NCI-H2107 (cell line): ENCODE data around the gene STK11IP.
A peak's percentile ranks its signal among the peaks of the same experiment; 100 is the strongest.

Experiments used
- DNase-seq: peaks from one replicate; lab custom pipeline; 2025; lab: John Stamatoyannopoulos, UW

STK11IP gene

DNA sequence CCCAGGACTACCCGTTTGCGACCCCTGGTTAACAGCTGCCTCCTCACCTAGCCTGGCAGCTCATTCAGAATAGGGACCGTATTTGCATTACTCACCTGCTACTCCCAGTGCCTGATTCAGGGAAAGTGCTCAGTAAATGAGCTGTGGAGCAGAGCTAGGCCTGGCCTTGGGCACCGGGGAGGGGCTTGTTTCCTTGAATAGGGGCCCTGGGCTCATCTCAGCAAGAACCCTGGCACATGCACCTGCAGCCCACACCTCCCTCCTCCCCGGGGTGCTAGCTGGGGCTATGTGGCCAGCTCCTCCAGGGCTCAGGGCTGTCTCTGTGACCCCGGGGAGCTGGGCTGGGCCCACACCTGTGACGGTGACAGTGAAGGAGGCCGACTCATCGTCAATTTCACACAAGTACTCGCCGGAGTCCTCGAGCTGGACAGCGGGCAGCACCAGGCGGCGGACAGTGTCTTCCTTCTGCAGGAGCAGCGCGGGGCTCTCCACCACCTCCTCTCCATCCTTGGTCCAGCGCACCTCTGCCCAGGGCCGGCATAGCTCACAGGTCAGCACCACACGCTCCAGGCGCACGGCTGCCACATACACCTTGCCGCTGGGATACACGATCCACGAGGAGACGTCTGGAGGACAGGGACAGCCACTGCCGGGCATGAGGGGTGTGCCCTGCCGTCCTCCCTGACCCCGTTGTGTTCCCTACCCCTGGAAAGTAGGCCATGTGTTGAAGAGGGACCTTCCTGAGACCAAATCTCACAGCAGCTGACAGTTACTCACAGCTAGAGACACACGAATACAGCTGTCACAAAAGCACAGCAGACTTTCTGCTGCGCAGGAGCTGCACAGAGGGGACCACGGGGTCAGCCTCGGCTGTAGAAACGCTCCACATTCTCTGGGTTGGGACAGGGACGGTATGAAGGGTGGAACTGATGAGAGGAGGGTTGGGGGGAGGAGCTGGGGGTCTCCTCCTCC is 35.3 kb upstream of the STK11IP start:
- DNase-seq, result no peak

DNA sequence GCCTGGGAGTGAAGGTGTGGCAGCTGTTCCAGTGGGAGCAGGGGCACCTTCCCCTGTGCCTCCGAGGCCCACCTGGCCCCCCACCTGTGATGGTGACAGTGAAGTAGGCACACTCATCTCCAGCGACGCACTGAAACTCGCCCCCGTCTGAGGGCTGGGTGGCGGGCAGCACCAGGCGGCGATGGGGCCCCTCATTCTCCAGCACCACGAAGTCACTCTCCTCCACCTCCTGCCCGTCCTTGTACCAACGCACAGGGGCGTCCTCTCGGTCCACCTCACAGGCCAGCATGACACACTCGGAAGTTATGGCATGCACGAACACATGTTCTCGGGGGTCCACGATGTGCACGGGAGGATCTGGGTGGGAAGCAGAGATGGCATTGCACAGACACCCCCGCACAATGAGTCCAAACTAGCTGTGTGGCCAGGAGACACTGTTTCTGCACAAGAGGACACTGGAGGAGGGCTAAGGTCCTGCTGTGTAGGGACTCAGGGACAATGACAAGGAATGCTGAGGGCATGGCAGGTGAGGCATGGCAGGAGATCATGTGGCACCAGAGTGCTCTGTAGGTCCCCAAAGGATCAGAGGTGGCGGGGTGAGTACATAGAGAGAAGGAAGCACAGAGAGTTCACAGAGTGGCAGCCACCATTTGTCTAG is 34.3 kb upstream of the STK11IP start:
- DNase-seq, result no peak

DNA sequence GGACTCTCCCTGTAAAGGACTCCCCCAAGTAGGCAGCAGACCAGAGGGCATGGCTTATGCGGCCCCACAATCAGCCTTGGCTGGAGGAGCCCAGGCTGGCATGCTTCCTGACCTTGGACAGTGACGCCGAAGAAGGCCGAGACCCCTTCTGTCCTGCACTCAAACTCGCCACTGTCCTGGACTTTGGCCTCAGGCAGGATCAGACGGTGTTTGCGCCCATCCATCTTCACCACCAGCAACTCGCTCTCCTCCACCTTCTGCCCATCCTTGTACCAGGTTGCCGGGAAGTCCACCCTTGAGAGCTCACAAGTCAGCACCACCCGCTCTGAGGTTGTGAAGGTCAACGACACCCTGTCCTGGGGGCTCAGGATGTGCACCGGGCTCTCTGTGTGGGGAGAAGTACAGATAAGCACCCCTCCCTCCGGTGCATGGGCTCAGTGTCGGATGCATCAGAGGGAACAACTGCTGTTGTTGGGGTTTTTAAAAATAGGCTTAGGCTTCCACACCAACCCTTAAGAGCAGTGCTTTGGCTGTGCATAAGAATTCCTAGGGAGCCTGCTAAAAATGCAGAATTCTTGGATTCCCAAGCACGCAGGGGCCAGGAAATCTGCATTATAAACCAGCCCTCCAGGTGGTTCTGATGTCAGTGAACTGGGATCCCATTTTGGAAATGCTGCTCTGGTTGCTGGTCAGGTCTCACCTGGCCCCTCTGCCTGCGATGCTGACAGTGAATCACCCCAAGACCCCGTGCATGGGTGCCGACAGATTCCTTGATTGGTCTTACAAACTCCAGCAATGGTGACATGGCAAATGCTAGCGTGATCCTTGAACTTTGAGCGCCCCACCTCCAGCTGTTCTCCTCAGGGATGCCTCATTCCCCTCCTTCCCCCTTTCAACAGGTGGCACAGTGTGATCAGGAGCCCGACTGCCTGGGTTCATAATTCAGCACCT is 32.3 kb upstream of the STK11IP start:
- no peak for DNase-seq

DNA sequence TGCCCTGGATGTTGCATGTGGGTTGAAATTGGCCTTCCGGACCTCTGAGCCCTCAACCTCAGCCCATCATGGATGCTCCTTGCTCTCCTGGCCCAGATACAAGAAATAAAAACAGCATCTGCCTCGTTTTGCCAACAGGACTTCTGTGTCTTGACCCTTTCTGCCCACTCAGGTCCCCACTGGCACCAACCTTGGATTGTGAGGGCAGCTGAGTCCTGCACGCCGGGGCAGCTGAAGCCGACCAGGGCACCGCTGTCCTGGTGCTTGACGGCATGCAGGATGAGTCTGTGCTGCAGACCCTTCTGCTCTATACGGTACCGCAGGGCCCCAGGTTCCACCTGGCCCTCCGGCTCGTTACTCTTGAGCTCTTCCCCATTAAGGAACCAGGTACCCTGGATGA is 31.0 kb upstream of the STK11IP start:
- no peak for DNase-seq

DNA sequence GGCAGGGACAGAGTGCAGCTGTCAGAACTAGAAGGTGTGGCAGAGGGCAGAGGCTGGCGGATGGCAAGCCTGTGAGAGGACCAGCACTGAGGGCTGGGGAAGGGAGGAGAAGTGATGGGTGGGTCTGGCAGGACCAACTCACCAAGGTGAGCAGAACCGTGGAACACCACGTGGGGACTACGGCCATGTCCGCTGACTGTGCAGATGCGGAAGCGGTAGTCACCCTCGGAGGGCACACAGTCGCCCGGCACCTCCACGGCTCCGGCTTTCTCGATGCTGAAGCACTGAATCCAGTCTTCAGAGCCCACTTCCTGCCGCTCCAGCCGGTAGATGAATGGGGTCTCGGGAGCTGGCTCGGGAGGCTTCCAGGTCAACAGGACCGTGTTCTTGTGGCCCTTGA is 30.5 kb upstream of the STK11IP start:
- no peak for DNase-seq

DNA sequence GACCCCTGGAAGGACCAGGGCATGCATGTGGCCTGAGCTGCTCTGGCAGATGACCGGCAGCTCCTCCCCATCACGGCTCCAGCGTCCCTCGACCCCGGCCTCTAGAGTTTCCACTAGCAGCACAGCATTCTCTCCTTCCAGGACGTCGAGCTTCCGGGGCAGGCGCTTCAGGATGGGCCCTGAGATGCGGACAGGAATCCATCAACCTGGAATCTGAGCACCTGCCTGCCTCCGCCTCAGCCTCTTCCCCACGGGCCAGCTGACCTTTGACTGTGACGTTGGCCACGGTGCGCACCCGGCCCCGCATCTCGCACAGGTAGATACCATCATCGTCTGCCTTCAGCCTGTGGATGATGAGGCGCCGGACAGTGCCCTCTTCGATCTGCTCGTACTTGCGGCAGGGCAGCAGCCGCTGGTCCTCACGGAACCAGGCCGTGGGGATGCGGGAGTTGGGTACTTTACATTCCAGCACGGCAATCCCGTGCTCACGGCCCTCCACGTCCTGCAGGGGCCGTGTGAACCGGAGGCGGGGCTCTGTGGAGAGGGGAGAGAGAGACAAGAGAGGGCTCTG is 29.8 kb upstream of the STK11IP start:
- DNase-seq, result no peak

DNA sequence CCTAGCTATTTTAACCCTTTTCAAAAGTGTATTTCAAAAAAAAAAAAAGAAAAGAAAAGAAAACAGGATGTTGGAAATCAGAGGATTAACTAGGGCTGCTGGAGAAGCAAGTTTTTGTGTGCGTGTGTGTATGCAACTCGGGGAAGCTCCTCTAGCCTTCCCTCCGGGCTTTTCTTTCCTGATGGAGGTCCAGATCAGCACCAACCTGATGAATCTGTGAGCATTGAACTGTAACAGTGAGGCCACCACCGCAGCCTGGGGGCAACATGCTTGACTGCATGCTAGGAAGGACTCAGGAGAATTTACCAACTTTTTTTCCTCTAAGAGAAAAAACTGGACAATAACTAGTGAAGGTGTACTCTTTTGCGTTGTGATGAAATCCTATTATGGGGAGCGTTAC is 28.6 kb upstream of the STK11IP start:
- no peak for DNase-seq

DNA sequence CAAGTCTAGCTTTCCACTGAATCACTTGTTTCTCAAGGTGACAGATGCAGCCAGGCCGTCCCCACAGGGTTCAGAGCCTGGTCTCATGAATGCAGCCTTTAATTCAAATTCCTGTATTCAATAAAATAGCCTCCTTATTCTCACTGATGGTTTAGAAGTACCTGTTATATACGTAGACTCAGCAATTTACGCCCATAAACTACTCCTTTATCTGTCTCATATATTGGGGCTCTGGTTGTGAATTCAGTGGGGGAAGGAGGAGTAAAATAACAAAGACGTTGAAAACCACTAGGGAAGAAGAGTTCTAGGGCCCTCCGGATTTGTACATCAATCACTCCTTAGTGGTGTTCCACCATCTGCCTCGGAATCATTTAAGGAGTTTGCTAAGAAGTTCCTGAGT is 28.0 kb upstream of the STK11IP start:
- no peak for DNase-seq

DNA sequence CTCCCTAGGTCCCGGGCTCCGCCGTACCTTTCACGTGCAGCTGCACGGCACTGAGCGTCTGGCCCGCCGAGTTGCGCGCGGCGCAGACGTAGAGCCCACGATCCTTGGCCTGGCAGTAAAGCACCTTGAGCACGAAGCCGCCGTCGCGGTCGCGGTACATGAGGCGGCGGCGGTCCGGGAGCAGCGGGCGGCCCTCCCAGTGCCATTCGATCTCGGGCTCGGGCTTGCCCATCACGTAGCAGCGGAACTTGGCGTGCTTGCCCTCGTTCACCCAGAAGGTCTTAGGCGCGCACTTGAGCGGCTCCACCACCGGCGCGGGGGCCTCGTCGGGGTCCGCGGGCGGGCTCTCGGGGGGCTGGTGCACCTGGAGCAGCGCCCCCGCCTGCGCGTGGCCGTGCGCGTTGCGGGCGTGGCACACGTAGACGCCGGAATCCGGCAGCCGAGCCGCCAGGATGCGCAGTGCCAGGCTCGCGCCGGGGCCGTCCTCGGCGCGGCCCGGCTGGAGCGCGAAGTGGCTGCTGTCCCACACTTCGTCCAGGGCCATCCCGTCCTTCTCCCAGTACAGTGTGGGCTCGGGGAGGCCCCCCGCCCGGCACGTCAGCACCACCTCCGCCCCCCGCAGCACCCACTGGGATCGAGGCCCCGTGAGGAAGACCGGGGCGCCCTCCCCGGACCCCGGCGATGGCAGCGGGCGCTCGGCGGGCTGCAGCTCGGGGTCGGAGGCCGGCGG is 27.3 kb upstream of the STK11IP start:
- no peak for DNase-seq

DNA sequence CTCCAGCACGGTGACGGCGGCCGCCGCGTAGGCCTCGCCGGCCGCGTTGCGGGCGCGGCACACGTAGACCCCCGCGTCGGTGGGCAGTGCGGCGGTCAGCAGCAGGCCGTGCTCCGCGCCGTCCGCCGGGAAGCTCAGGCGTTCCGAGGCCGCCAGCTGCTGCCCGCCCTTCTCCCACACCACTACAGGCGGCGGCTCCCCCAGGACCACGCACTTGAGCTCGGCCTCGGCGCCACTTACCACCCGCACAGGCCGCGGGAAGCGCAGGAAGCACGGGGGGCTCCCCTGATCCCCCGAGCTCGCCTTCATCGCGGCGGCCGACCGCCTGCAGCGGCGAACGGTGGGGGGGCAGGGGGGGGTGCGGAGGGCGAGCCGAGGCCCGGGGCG is 26.7 kb upstream of the STK11IP start:
- DNase-seq, result no peak

DNA sequence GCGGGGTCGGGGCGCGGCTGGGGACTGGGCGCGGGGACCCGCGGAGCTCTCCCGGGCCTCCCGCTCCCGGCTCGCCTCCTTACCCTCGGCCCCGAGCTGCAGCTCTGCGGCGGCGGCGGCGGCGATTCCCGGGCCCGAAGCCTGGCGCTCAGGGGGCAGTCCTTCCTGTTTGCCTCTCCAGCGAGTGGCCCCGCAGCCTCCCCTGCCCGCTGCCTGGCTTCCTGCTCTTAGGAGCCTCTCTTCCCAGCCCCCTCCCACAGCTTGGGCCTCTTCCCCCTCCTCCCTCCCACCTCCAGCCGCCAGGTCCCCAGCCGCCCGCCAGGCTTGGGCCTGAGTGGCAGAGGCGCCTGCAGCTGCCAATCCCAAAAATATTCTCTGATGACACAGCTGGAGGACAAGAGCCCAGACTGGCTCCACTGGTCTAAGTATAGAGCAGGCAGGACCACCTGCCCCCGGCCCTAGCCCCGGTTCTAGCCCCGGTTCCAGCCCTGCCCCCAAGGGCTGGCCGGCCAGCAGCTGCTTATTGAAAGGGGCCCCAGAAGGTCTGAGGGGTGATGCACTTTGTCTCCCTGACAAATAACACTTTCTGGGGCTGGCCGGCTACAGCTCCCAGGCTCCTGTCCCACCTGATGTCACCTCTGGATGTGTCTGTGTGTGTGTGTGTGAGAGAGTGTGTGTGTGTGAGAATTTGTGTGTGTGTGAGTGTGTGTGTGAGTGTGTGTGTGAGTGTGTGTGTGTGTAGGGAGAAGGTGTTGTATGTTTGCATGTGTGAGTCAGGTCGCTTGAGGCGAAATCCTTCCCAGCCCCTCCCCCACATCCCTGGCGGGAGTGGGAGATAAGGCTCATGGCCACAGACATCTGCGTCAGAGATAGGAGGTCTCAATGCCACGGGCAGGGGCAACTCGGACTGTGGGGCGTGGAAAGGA is 26.1 kb upstream of the STK11IP start, which contains the start of gene OBSL1:
Gene OBSL1, minus strand, starts transcription at position 229 of the 926 bp plus-strand sequence. CDS start 307 bp downstream, outside the sequence.
- peak; percentile 30 for DNase-seq

DNA sequence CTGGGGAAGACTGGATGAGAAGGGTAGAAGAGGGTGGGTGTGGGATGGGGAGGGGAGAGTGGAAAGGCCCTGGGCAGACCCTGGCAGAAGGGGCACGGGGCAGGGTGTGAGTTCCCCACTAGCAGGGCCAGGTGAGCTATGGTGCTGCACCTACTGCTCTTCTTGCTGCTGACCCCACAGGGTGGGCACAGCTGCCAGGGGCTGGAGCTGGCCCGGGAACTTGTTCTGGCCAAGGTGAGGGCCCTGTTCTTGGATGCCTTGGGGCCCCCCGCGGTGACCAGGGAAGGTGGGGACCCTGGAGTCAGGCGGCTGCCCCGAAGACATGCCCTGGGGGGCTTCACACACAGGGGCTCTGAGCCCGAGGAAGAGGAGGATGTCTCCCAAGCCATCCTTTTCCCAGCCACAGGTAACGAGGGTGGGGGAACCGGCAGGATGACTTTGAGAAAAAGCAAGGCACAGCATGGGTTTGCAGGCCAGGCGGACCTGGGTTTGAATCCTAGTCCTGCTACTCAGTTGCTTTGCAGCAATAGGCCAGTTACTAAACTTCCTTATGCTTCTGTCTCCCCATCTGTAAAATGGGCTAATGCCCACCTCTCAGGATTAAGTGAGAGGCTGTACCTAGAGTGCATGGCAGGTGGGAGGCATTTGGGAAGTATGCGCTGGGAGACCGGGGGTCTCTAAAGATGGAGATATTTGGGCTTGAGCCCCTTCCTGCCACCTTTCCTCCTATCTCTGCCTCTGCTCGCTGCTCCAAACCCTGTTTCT is 25.2 kb upstream of the STK11IP start, which contains the start of gene INHA:
Gene INHA, plus strand, starts transcription at position 74 of the 765 bp plus-strand sequence. Its CDS starts 65 bp downstream, at position 139.
- no peak for DNase-seq

DNA sequence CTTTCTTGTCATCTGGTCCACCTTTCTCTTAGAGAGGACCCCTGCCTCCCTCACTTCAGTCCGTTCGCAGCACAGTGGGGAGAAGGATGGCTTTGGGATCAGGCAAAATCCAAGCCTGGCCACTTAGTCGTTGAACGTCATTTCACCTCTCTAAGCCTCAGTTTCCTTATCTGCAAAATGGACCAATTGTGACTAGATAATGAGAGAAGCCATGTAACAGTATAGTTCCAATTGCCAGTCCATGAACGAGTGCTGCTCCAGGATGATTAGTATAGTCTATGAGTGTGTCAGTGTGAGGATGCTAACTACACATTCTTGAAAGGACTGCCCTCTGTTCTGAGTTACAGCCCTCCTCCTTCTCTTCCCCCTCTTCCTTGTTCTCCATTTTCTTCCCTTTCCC is 24.5 kb upstream of the STK11IP start:
- DNase-seq, result no peak

DNA sequence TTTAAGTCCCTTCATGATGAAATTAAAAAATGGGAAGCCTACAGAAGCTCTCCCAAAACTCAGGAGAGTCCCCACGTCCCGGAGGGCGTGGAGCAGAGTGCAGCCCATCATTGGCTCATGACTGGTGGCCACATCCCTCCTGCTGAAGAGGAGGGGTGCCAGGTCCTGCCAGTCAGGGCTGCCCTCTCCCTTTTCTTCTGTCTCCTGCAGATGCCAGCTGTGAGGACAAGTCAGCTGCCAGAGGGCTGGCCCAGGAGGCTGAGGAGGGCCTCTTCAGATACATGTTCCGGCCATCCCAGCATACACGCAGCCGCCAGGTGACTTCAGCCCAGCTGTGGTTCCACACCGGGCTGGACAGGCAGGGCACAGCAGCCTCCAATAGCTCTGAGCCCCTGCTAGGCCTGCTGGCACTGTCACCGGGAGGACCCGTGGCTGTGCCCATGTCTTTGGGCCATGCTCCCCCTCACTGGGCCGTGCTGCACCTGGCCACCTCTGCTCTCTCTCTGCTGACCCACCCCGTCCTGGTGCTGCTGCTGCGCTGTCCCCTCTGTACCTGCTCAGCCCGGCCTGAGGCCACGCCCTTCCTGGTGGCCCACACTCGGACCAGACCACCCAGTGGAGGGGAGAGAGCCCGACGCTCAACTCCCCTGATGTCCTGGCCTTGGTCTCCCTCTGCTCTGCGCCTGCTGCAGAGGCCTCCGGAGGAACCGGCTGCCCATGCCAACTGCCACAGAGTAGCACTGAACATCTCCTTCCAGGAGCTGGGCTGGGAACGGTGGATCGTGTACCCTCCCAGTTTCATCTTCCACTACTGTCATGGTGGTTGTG is 23.0 kb upstream of the STK11IP start:
- DNase-seq, result no peak

DNA sequence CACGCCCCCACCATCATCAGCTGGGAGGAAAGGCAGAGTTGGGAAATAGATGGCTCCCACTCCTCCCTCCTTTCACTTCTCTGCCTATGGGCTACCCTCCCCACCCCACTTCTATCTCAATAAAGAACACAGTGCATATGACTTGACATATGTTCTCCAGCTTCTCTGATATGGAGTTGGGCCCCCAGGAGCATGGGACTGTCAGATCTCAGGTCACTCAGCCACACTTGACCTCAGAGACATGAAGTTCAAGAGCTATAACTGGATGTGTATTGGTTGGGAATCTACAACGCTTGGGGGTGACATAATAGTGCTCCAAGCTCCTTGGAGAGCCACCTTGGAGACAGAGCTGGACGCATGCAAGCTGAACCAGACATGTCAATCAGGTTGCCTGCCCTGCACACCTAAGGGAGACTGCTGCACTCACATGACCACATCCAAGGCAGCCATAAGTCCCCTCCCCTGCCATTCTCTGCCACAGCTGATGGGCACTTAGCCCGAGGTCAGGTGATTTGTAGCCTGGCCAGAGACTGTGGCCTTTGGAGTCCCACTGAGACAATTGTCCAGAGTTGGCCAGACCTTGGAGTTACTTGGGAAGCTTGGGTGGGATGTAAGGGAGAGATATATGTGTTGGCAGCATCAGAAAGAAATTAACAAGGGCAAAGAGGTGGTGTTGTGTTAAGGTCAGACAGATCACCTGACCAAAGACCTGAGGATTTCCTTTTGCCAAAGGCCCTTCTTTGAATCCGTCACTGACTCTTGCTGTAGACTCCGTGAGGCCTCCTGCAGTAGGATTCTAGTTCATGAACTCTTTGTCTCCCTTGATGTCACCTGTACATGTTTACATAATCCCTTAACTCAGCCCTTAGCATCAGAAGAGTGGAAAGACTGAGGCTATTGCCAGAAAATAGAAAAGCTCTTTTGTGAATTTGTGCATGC is 21.8 kb upstream of the STK11IP start:
- no peak for DNase-seq

DNA sequence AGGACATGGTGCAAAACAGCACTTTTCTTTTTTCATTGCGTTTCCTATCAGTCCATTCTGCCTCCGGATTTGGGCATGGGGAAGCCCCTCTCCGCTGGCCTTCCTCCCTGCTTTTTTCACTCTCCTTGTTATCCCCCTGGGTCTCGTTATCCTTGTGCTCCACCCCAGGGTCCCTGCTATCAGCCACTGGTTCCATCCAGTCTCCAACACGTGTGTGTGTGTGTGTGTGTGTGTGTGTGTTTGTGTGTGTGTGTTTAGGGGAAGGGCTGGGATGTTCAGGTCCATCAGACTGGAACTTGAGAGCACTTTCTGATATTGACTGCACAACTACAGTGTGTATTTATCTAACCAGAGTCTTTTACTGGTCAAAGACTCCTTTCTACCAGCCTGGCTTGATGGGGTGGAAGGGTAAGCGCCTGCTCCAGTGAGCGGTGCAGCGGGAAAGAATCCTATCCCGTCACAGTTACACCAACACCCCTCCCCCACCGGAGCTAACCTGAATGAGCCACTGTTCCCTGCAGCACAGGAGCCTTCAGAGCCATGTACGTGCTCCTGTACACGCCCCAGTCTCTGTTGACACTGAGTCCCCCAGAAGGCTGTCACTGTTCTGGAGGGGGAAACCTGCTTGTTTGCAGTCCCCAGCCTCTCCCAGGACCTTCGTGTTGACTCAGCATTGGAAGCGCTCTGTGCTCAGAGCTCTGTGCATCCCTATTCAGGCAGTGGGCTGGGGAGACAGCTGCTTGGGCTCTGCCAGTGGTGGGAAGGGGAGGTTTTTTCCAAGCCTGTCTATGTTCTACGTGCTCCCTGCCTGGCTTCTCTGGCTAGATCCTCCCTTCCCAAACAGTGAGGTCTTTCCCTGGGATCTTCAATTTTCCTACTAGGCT is 20.9 kb upstream of the STK11IP start:
- DNase-seq, result peak; percentile 28
